ENCODE results near the gene CPSF2. TPM values are rescaled to one million over a fixed set of nuclear protein-coding genes. Genes with fewer than 3 reads are reported as not detected.

Gene CPSF2
- total RNA-seq, 1 donor from 2014 or later: 53.1 TPM

DNA sequence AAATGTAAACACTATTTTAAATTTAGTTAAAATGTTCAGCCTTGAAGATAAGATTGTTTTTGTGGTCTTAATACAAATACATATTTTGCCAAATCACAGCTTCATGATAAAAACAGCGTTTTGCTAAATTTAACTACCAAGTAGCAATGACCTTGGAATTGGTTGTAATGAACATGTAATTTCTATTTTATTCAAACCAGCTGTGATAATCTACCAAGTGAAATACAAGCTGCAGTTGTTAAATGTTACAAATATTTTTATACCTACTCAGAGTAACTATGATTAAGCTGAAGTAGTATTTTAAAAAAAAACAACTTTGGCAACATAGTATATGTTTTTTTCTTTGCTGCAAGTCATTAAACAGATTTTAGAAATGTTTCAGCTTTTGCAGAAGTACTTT is 96.2 kb downstream of the CPSF2 start:
- Mint-ChIP-seq H3K9me3 (ENCODE audit: unreplicated experiment) (peaks cover 3% of the 10 kb centered on the region), H3K4me3 (ENCODE audit: unreplicated experiment) (no peak overlapping the region), H3K27me3 (ENCODE audit: unreplicated experiment) (no peaks in the 10 kb centered on the region), H3K27ac (ENCODE audit: unreplicated experiment) (no peak overlapping the region), H3K36me3 (ENCODE audit: unreplicated experiment) (peaks cover 11% of the 10 kb centered on the region), H3K4me1 (ENCODE audit: low read depth, unreplicated experiment) (no peaks in the 10 kb centered on the region)
- TF ChIP-seq, protein P1, sequence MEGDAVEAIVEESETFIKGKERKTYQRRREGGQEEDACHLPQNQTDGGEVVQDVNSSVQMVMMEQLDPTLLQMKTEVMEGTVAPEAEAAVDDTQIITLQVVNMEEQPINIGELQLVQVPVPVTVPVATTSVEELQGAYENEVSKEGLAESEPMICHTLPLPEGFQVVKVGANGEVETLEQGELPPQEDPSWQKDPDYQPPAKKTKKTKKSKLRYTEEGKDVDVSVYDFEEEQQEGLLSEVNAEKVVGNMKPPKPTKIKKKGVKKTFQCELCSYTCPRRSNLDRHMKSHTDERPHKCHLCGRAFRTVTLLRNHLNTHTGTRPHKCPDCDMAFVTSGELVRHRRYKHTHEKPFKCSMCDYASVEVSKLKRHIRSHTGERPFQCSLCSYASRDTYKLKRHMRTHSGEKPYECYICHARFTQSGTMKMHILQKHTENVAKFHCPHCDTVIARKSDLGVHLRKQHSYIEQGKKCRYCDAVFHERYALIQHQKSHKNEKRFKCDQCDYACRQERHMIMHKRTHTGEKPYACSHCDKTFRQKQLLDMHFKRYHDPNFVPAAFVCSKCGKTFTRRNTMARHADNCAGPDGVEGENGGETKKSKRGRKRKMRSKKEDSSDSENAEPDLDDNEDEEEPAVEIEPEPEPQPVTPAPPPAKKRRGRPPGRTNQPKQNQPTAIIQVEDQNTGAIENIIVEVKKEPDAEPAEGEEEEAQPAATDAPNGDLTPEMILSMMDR (IDR thresholded peaks at IDR 0.05; ENCODE audit: partially characterized antibody, unreplicated experiment): no peak
- DNase-seq: no peak

Other genes starting within 250 kb of the CPSF2 start
- not detected for gene FBLN5, start 174.3 kb upstream of the CPSF2 start, total RNA-seq (ENCODE audit: unreplicated experiment)
- 33.8 TPM for gene TRIP11, start 81.9 kb upstream of the CPSF2 start, total RNA-seq (ENCODE audit: unreplicated experiment)
- 39.8 TPM for gene ATXN3, start 15.4 kb upstream of the CPSF2 start, total RNA-seq (ENCODE audit: unreplicated experiment)
- gene NDUFB1, start 263 bp upstream of the CPSF2 start, total RNA-seq (ENCODE audit: unreplicated experiment): 85.2 TPM
- 0.34 TPM for gene SLC24A4, start 201.2 kb downstream of the CPSF2 start, total RNA-seq (ENCODE audit: unreplicated experiment)